OCI-LY1 (cell line): ENCODE data around the gene SEMA6D.

Experiments used
- H2AFZ ChIP-seq: fragments of 200-600 bp; sonication (generic), shearing (Covaris generic); 2 replicates; pipeline ENCODE4 v1.6.0; 2014; ENCODE audit warnings: antibody characterized with exemption, mild to moderate bottlenecking, low read length
- H3F3A ChIP-seq: fragments of 200-600 bp; sonication (generic), shearing (Covaris generic); 2 replicates; pipeline ENCODE4 v1.6.0; 2014; ENCODE audit warnings: mild to moderate bottlenecking, antibody characterized with exemption, low read length, moderate library complexity; ENCODE audit not compliant: insufficient read depth
- H3K27ac ChIP-seq: fragments of 200-600 bp; sonication (generic); 2 replicates; pipeline ENCODE4 v1.5.1; 2014; ENCODE audit warnings: low read length, mixed run types, mild to moderate bottlenecking, low read depth; ENCODE audit not compliant: poor library complexity, severe bottlenecking
- H3K27me3 ChIP-seq: fragments of 200-600 bp; sonication (generic); 2 replicates; pipeline ENCODE4 v1.6.0; 2014; ENCODE audit warnings: antibody characterized with exemption, mild to moderate bottlenecking, low read length, moderate library complexity; ENCODE audit not compliant: insufficient read depth
- H3K36me3 ChIP-seq: fragments of 200-600 bp; sonication (generic); 2 replicates; pipeline ENCODE4 v1.6.1; 2014; ENCODE audit warnings: mild to moderate bottlenecking, antibody characterized with exemption, low read length, moderate library complexity, mixed read lengths; ENCODE audit not compliant: insufficient read depth
- H3K4me1 ChIP-seq: fragments of 200-600 bp; sonication (generic); 2 replicates; pipeline ENCODE4 v1.5.1; 2014; ENCODE audit warnings: mild to moderate bottlenecking, low read length, moderate library complexity; ENCODE audit not compliant: insufficient read depth, severe bottlenecking
- H3K4me2 ChIP-seq: fragments of 200-600 bp; sonication (generic), shearing (Covaris generic); 2 replicates; pipeline ENCODE4 v1.6.1; 2014; ENCODE audit warnings: low read length
- H3K4me3 ChIP-seq: fragments of 200-600 bp; sonication (generic); 2 replicates; pipeline ENCODE4 v1.5.1; 2014; ENCODE audit warnings: low read length, low read depth, mild to moderate bottlenecking, mixed read lengths; ENCODE audit not compliant: poor library complexity, severe bottlenecking
- H3K79me2 ChIP-seq: fragments of 200-600 bp; shearing (Covaris generic); 2 replicates; pipeline ENCODE4 v1.6.1; 2016; ENCODE audit warnings: mixed run types, low read length, mixed read lengths; ENCODE audit not compliant: insufficient read depth
- H3K9ac ChIP-seq: fragments of 200-600 bp; sonication (generic), shearing (Covaris generic); 2 replicates; pipeline ENCODE4 v1.6.1; 2014; ENCODE audit warnings: mild to moderate bottlenecking, low read length, mixed read lengths
- H3K9me2 ChIP-seq: fragments of 200-600 bp; sonication (generic), shearing (Covaris generic); 2 replicates; pipeline ENCODE4 v1.6.1; 2014; ENCODE audit warnings: low read depth, mild to moderate bottlenecking, low read length, mixed read lengths
- H3K9me3 ChIP-seq: fragments of 200-600 bp; shearing (Covaris generic); 2 replicates; pipeline ENCODE4 v1.6.1; 2014; ENCODE audit warnings: low read length, mixed read lengths
- H4K20me1 ChIP-seq: fragments of 200-600 bp; sonication (generic), shearing (Covaris generic); 2 replicates; pipeline ENCODE4 v1.6.0; 2016; ENCODE audit warnings: mild to moderate bottlenecking, low read length; ENCODE audit not compliant: insufficient read depth
- EZH2 ChIP-seq: fragments of 200-600 bp; sonication (generic), shearing (Covaris generic); IDR thresholded peaks from 2 replicates; pipeline ENCODE4 v1.8.0; 2017; ENCODE audit warnings: borderline replicate concordance, mixed run types, mild to moderate bottlenecking, antibody characterized with exemption, low read length, moderate library complexity, mixed read lengths
- TF ChIP-seq, protein P1 (sequence below): fragments of 200-600 bp; sonication (generic), shearing (Covaris generic); IDR thresholded peaks from 2 replicates; pipeline ENCODE4 v1.5.1; 2017; ENCODE audit warnings: mild to moderate bottlenecking, antibody characterized with exemption, low read length, moderate library complexity, mixed read lengths

The SEMA6D gene, protein sequence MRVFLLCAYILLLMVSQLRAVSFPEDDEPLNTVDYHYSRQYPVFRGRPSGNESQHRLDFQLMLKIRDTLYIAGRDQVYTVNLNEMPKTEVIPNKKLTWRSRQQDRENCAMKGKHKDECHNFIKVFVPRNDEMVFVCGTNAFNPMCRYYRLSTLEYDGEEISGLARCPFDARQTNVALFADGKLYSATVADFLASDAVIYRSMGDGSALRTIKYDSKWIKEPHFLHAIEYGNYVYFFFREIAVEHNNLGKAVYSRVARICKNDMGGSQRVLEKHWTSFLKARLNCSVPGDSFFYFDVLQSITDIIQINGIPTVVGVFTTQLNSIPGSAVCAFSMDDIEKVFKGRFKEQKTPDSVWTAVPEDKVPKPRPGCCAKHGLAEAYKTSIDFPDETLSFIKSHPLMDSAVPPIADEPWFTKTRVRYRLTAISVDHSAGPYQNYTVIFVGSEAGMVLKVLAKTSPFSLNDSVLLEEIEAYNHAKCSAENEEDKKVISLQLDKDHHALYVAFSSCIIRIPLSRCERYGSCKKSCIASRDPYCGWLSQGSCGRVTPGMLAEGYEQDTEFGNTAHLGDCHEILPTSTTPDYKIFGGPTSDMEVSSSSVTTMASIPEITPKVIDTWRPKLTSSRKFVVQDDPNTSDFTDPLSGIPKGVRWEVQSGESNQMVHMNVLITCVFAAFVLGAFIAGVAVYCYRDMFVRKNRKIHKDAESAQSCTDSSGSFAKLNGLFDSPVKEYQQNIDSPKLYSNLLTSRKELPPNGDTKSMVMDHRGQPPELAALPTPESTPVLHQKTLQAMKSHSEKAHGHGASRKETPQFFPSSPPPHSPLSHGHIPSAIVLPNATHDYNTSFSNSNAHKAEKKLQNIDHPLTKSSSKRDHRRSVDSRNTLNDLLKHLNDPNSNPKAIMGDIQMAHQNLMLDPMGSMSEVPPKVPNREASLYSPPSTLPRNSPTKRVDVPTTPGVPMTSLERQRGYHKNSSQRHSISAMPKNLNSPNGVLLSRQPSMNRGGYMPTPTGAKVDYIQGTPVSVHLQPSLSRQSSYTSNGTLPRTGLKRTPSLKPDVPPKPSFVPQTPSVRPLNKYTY

DNA sequence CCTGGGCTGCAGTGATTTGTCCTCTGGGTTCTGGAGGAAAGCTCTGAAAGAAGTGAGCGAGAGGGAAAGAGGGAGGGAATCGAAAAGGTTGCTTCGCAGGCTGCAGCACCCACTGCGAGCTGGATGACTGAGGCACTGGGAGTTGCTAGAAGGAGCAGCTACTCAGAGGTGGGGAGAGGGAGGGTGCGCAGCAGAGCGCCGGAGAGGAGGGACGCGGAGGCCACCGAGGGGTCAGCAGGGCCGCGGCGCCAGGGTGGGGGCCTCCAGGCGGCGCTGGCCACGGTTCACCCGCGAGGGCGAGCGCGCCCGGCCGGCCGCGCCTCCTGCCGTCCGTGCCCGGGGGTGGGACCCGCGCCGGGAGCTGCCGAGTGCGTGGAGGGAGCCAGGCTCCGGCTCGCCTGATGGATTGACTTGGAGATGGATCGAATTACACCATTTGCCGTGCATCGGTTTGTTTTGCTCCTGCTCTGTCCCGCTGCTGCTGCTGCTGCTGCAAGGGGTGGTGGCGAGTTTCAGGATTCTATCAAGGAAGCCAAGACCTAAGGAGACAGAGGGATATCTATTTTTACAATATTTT lies at the start of gene SEMA6D:
Gene SEMA6D (plus strand): TSS at position 470 of the 577 bp plus-strand sequence. CDS start 42,294 bp downstream, outside the sequence.
- Histone ChIP-seq H3K4me2 (no peak within 1 kb of the TSS), H3K79me2 (no peaks in the 10 kb centered on the region), H3K9me2 (no peaks in the 10 kb centered on the region), H3K27me3 (no peaks in the 10 kb centered on the region), H3K9ac (no peak within 1 kb of the TSS), H3K9me3 (no peaks in the 10 kb centered on the region), H3K4me3 (no peak within 1 kb of the TSS), H4K20me1 (no peaks in the 10 kb centered on the region), H3K4me1 (no peaks in the 10 kb centered on the region), H2AFZ (no peak within 1 kb of the TSS), H3F3A (no peaks in the 10 kb centered on the region), H3K27ac (no peak within 1 kb of the TSS), H3K36me3 (no peaks in the 10 kb centered on the region)
- TF ChIP-seq, protein P1, sequence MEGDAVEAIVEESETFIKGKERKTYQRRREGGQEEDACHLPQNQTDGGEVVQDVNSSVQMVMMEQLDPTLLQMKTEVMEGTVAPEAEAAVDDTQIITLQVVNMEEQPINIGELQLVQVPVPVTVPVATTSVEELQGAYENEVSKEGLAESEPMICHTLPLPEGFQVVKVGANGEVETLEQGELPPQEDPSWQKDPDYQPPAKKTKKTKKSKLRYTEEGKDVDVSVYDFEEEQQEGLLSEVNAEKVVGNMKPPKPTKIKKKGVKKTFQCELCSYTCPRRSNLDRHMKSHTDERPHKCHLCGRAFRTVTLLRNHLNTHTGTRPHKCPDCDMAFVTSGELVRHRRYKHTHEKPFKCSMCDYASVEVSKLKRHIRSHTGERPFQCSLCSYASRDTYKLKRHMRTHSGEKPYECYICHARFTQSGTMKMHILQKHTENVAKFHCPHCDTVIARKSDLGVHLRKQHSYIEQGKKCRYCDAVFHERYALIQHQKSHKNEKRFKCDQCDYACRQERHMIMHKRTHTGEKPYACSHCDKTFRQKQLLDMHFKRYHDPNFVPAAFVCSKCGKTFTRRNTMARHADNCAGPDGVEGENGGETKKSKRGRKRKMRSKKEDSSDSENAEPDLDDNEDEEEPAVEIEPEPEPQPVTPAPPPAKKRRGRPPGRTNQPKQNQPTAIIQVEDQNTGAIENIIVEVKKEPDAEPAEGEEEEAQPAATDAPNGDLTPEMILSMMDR: no peak
- TF ChIP-seq EZH2: no peak

DNA sequence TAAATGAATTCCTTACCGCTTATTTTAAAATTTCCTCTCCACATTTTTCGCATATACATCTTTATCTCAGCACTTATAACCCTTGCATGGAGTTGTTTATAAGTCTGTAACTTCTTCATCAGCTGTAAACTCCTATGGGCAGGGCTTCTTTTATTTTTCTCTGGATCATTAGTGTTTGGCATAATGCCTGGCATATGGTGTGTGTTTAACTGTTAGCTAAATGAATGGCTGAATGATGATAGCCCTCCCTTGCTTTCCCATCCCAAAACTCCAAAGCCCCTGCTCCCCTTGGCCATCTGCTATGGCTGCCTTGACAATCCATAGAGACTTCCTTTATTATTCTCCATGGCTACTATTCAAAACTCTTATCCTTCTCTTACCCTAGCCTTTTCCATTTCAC lies 48.1 kb upstream of the SEMA6D start:
- H3K9me3 ChIP-seq: no peaks in the 10 kb centered on the region
- no peak overlapping the region for H3K9ac ChIP-seq
- H3K4me2 ChIP-seq: no peak overlapping the region
- H3K36me3 ChIP-seq: no peaks in the 10 kb centered on the region
- H4K20me1 ChIP-seq: no peaks in the 10 kb centered on the region
- no peak overlapping the region for H3K27ac ChIP-seq
- no peaks in the 10 kb centered on the region for H3K9me2 ChIP-seq
- H3K27me3 ChIP-seq: no peaks in the 10 kb centered on the region
- no peak overlapping the region for H2AFZ ChIP-seq
- H3K4me1 ChIP-seq: no peaks in the 10 kb centered on the region
- no peak overlapping the region for H3K4me3 ChIP-seq
- no peaks in the 10 kb centered on the region for H3K79me2 ChIP-seq
- TF ChIP-seq, protein P1: no peak
- no peak for TF ChIP-seq EZH2
- H3F3A ChIP-seq: no peaks in the 10 kb centered on the region

DNA sequence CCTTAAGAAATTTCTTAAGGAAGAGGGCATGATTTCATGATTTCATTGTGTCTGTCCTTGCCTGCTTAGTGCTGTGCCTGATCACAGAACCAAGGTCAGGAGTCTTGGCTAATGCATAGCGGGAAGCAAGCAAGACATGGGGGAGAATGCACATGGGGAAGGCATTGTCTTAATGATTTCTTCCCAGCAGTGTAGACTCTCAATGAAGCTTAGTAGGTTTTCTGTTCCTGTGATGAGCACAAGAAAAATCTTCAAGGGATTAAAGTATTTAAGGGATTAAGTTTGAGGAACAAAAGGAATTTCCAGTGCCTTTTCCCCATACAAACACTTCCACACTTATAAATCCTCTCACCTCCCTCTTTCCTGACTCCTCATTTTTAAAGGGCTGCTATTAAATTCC lies 46.9 kb upstream of the SEMA6D start:
- Histone ChIP-seq H4K20me1 (no peaks in the 10 kb centered on the region), H3K9ac (no peak overlapping the region), H3K27me3 (no peaks in the 10 kb centered on the region), H3F3A (no peaks in the 10 kb centered on the region), H3K27ac (no peak overlapping the region), H3K9me2 (no peaks in the 10 kb centered on the region), H3K4me1 (no peaks in the 10 kb centered on the region), H3K9me3 (no peaks in the 10 kb centered on the region), H3K4me2 (no peak overlapping the region), H2AFZ (no peak overlapping the region), H3K4me3 (no peak overlapping the region), H3K36me3 (no peaks in the 10 kb centered on the region), H3K79me2 (no peaks in the 10 kb centered on the region)
- no peak for TF ChIP-seq EZH2
- TF ChIP-seq, protein P1: no peak
